ENCODE results near the gene PTPRK.

GRCh38 chr6:128314190-128314589 is 206.2 kb downstream of the PTPRK start:
- TF ChIP-seq CTCF (IDR thresholded peaks at IDR 0.05) (no peak), POLR2A (IDR thresholded peaks at IDR 0.05) (no peak), POLR2AphosphoS5 (IDR thresholded peaks at IDR 0.05) (no peak)

Measured in transverse colon (tissue), 4 donors.